Body of pancreas (tissue), 4 donors: Measurements from ENCODE around the gene DHX30.

Experiments used
- CTCF ChIP-seq, 7 experiments: fragments of 450-650 bp in 4 of 7; fragments of 200-600 bp in 3 of 7; sonication (generic) in 3 of 7; IDR thresholded peaks; one replicate each; pipeline ENCODE4 v1.5.1; 2016 to 2019; ENCODE audit warnings: antibody characterized with exemption in 7 of 7
- POLR2A ChIP-seq, 3 donors: fragments of 450-650 bp; IDR thresholded peaks; one replicate each; pipeline ENCODE4 v1.6.1; 2016; ENCODE audit warnings: antibody characterized with exemption in 3 of 3, mild to moderate bottlenecking in 2 of 3

- TF ChIP-seq CTCF (IDR thresholded peaks at IDR 0.05) (no peak), POLR2A (IDR thresholded peaks at IDR 0.05) (no peak)
Measured at GRCh38 chr3:47874913-47875312, 72.0 kb downstream of the DHX30 start.
